SK-N-SH (cell line): ENCODE results near the gene HM13. TPM values are rescaled to one million over a fixed set of nuclear protein-coding genes. Genes with fewer than 3 reads are reported as not detected.

Experiments
- ELF1 ChIP-seq: IDR thresholded peaks from 2 replicates; pipeline ENCODE4 v1.4.0; 2012
- FOSL2 ChIP-seq: IDR thresholded peaks from 2 replicates; pipeline ENCODE4 v1.4.0; 2012; ENCODE audit warnings: low read depth, mild to moderate bottlenecking, moderate library complexity, borderline replicate concordance
- FOXJ3 ChIP-seq: sonication (generic); formaldehyde crosslinking; IDR thresholded peaks from 2 replicates; pipeline ENCODE4 v1.5.1; 2020; ENCODE audit warnings: mild to moderate bottlenecking, missing genetic modification reagents
- FOXM1 ChIP-seq: IDR thresholded peaks from 2 replicates; pipeline ENCODE4 v1.4.0; 2012; ENCODE audit warnings: low read depth, mild to moderate bottlenecking
- JUND ChIP-seq: IDR thresholded peaks from 2 replicates; pipeline ENCODE4 v1.4.0; 2012
- MEF2A ChIP-seq: IDR thresholded peaks from 2 replicates; pipeline ENCODE4 v1.4.0; 2012; ENCODE audit warnings: low read depth, borderline replicate concordance
- MXI1 ChIP-seq: IDR thresholded peaks from 2 replicates; pipeline ENCODE4 v1.6.1; 2012; ENCODE audit warnings: mild to moderate bottlenecking, low read depth, low read length, improper control_type of control experiment
- NFIC ChIP-seq: IDR thresholded peaks from 2 replicates; pipeline ENCODE4 v1.4.0; 2012; ENCODE audit warnings: borderline replicate concordance
- RAD21 ChIP-seq: IDR thresholded peaks from 2 replicates; pipeline ENCODE4 v1.6.1; 2012; ENCODE audit warnings: mild to moderate bottlenecking, low read length
- REST ChIP-seq: IDR thresholded peaks from 2 replicates; pipeline ENCODE4 v1.6.1; 2012; ENCODE audit warnings: mild to moderate bottlenecking, low read depth, low read length, moderate library complexity
- polyA plus RNA-seq, 3 experiments: library from polyadenylated mRNA; depleted of rRNA; stranded (reverse); fragments of >200 nt; gene quantifications; 2 replicates each; pipeline ENCODE4 v1.2.3, GENCODE V29; 2012
- TF ChIP-seq, protein P1 (sequence below): fragments of 200-600 bp; sonication (generic); IDR thresholded peaks from 2 replicates; pipeline ENCODE4 v1.6.1; 2017; ENCODE audit warnings: antibody characterized with exemption, mild to moderate bottlenecking, moderate library complexity
- TF ChIP-seq, protein P2 (sequence below): IDR thresholded peaks from 2 replicates; pipeline ENCODE4 v1.4.0; 2012; ENCODE audit warnings: low read depth, borderline replicate concordance
- TF ChIP-seq, protein P3 (sequence below): IDR thresholded peaks from 2 replicates; pipeline ENCODE4 v1.4.0; 2012; ENCODE audit warnings: low read depth
- TF ChIP-seq, protein P4 (sequence below): fragments of 150-350 bp; IDR thresholded peaks from 2 replicates; pipeline ENCODE4 v1.6.1; 2017; ENCODE audit warnings: antibody characterized with exemption, low read length, low read depth, borderline replicate concordance

The HM13 gene
- polyA plus RNA-seq, 1 of the 3 experiments (the other 2 are of a cell fraction), result 160 TPM

DNA sequence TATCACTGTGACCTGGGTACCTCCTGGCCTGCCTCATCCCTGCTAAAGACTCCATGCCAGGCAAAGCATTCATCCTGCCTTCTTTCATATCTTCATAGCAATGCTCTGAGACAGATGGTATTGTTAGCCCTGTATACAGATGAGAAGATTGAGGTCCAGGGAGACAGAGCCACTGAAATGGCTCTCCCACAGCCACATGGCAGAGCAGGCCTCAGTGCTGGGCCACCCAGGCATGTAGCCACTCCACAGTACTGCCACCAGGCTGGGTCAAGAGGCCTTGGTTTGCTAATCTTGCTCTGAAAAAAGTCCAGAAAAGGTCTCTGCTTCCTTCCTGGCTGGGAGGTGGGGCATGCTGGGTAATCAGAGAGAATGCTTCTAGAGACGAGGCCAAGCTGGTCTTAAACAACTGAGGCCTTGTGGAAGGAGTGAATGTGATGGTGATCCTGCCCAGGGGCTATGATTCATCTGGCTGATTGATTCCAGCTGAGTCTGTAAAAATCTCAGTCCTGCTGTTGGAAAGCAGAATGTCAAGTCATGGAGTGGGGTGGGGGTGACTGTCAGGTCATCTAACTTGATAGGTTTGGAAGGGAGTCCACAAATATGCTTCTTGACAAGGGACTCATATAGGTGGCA, 29.8 kb downstream of the HM13 start (continued):
- TF ChIP-seq REST (peak; percentile 35; the same call in 1 of the 2 replicates), ELF1 (peak; percentile 30; the same call in 1 of the 2 replicates), MXI1 (no peak), FOXJ3 (CRISPR knock-in tag) (0 out of 2 replicates have a peak, but pooled peaks have one; percentile 21), MEF2A (no peak), RAD21 (no peak), JUND (peak; percentile 88), NFIC (peak; percentile 65; the same call in 1 of the 2 replicates), FOSL2 (peak; percentile 95), FOXM1 (0 out of 2 replicates have a peak, but pooled peaks have one; percentile 16)
- TF ChIP-seq, protein P1, sequence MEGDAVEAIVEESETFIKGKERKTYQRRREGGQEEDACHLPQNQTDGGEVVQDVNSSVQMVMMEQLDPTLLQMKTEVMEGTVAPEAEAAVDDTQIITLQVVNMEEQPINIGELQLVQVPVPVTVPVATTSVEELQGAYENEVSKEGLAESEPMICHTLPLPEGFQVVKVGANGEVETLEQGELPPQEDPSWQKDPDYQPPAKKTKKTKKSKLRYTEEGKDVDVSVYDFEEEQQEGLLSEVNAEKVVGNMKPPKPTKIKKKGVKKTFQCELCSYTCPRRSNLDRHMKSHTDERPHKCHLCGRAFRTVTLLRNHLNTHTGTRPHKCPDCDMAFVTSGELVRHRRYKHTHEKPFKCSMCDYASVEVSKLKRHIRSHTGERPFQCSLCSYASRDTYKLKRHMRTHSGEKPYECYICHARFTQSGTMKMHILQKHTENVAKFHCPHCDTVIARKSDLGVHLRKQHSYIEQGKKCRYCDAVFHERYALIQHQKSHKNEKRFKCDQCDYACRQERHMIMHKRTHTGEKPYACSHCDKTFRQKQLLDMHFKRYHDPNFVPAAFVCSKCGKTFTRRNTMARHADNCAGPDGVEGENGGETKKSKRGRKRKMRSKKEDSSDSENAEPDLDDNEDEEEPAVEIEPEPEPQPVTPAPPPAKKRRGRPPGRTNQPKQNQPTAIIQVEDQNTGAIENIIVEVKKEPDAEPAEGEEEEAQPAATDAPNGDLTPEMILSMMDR, result no peak
- TF ChIP-seq, protein P2, sequence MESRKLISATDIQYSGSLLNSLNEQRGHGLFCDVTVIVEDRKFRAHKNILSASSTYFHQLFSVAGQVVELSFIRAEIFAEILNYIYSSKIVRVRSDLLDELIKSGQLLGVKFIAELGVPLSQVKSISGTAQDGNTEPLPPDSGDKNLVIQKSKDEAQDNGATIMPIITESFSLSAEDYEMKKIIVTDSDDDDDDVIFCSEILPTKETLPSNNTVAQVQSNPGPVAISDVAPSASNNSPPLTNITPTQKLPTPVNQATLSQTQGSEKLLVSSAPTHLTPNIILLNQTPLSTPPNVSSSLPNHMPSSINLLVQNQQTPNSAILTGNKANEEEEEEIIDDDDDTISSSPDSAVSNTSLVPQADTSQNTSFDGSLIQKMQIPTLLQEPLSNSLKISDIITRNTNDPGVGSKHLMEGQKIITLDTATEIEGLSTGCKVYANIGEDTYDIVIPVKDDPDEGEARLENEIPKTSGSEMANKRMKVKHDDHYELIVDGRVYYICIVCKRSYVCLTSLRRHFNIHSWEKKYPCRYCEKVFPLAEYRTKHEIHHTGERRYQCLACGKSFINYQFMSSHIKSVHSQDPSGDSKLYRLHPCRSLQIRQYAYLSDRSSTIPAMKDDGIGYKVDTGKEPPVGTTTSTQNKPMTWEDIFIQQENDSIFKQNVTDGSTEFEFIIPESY, result peak; percentile 70
- TF ChIP-seq, protein P3, sequence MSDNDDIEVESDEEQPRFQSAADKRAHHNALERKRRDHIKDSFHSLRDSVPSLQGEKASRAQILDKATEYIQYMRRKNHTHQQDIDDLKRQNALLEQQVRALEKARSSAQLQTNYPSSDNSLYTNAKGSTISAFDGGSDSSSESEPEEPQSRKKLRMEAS, result peak; percentile 96
- TF ChIP-seq, protein P4, sequence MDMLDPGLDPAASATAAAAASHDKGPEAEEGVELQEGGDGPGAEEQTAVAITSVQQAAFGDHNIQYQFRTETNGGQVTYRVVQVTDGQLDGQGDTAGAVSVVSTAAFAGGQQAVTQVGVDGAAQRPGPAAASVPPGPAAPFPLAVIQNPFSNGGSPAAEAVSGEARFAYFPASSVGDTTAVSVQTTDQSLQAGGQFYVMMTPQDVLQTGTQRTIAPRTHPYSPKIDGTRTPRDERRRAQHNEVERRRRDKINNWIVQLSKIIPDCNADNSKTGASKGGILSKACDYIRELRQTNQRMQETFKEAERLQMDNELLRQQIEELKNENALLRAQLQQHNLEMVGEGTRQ, result no peak
